ENCODE results near the gene ZNF486. TPM values are rescaled to one million over a fixed set of nuclear protein-coding genes. Genes with fewer than 3 reads are reported as not detected.

Gene ZNF486
- total RNA-seq, 1 experiment from 2014 or later, result 21.1 TPM

GRCh38 chr19:20165971-20166592 is 932 bp upstream of the ZNF486 start:
- H4K8ac ChIP-seq (replicated peaks; ENCODE audit: insufficient read length, low read depth, low read length), result no peak overlapping the region
- no peaks in the 10 kb centered on the region for H3K23me2 ChIP-seq (ENCODE audit: insufficient read length, low read depth, low read length, poor library complexity, severe bottlenecking)
- no peaks in the 10 kb centered on the region for H3K79me1 ChIP-seq (ENCODE audit: insufficient read depth, low read depth, low read length, poor library complexity, severe bottlenecking)
- H3K4me1 ChIP-seq (ENCODE audit: insufficient read depth, low read length), result no peaks in the 10 kb centered on the region
- H3K36me3 Mint-ChIP-seq (ENCODE audit: insufficient read depth in 1 of 3, low read depth in 3 of 3), result peaks cover 24 to 28% (median 26%) of the 10 kb centered on the region in 3 experiments
- no peak overlapping the region for H3K56ac ChIP-seq (ENCODE audit: insufficient read length, low read depth, low read length)
- H3T11ph ChIP-seq (ENCODE audit: low read length), result no peak overlapping the region
- H3K27me3 Mint-ChIP-seq (ENCODE audit: low read depth), result no peaks in the 10 kb centered on the region
- no peak overlapping the region for H3K14ac ChIP-seq (ENCODE audit: insufficient read depth, low read length)
- H3K23ac ChIP-seq (ENCODE audit: insufficient read length, low read depth, low read length), result no peak overlapping the region
- no peak overlapping the region for H2BK15ac ChIP-seq (ENCODE audit: low read depth, low read length)
- no CpG with 5 or more reads among the region's 7 CpGs for WGBS (ENCODE audit: extremely low coverage, insufficient read length, low lambda C conversion rate)
- H3K4me1 Mint-ChIP-seq, result peaks cover 12 to 21% of the 10 kb centered on the region in 2 experiments
- no peak overlapping the region for H3K18ac ChIP-seq (ENCODE audit: insufficient read length, low read depth, low read length)
- H3K27ac ChIP-seq (ENCODE audit: insufficient read length, low read depth, low read length), result no peak overlapping the region
- H3K27ac Mint-ChIP-seq, result no peak overlapping the region
- no peak overlapping the region for H3K4me2 ChIP-seq (ENCODE audit: insufficient read depth, insufficient read length, low read length)
- H3K4me3 Mint-ChIP-seq, result no peak overlapping the region
- H2BK5ac ChIP-seq (ENCODE audit: insufficient read length, low read length), result no peak overlapping the region
- H2BK12ac ChIP-seq (ENCODE audit: insufficient read length, low read depth, low read length), result no peak overlapping the region
- H2AK5ac ChIP-seq (ENCODE audit: insufficient read length, low read length), result no peak overlapping the region
- H3K27me3 ChIP-seq (ENCODE audit: insufficient read depth, low read length), result no peaks in the 10 kb centered on the region
- TF ChIP-seq CTCF (conservative IDR thresholded peaks at IDR 0.05), result no peak
- H4K5ac ChIP-seq (ENCODE audit: insufficient read length, low read depth, low read length), result no peak overlapping the region
- no peaks in the 10 kb centered on the region for H3K9me3 ChIP-seq (ENCODE audit: control insufficient read depth, low read depth, low read length)
- no peak overlapping the region for H3K9ac ChIP-seq (ENCODE audit: extremely low read depth, insufficient read length, low read length)
- no peaks in the 10 kb centered on the region for H4K20me1 ChIP-seq (ENCODE audit: control insufficient read depth, insufficient read depth, insufficient read length)
- no peak for DNase-seq
- H4K91ac ChIP-seq (ENCODE audit: insufficient read length, low read depth, low read length), result no peak overlapping the region
- H3K4ac ChIP-seq (ENCODE audit: low read depth, low read length), result no peak overlapping the region
- peaks cover 2 to 16% of the 10 kb centered on the region in 2 experiments; a peak in 4 of 5 replicates for H3K9me3 Mint-ChIP-seq
- no peak overlapping the region for H2AFZ ChIP-seq (ENCODE audit: low read length)
- peaks cover 10% of the 10 kb centered on the region; the same call in 1 of the 2 replicates for H3K79me2 ChIP-seq (ENCODE audit: insufficient read depth, low read length)
- H2BK20ac ChIP-seq (ENCODE audit: low read depth, low read length, poor library complexity, severe bottlenecking), result no peak overlapping the region
- no peak overlapping the region for H2BK120ac ChIP-seq (ENCODE audit: low read depth, low read length, poor library complexity, severe bottlenecking)

All from H9 (cell line).